ENCODE results near the gene LCE7A.

The LCE7A gene

GRCh38 chr1:152884966-152885624 lies 25.3 kb downstream of the LCE7A start:
- Histone ChIP-seq H3K4me1 (ENCODE audit: control insufficient read depth in 1 of 2, insufficient read depth in 1 of 2, low read depth in 1 of 2, low read length in 1 of 2) (no peaks in the 10 kb centered on the region), H3K27ac (no peak overlapping the region), H3K9me3 (no peaks in the 10 kb centered on the region), H3K4me3 (ENCODE audit: low read depth in 1 of 2, low read length in 1 of 2) (no peak overlapping the region), H3K27me3 (peaks cover 27% of the 10 kb centered on the region), H3K36me3 (no peaks in the 10 kb centered on the region)
- TF ChIP-seq CTCF (IDR thresholded peaks at IDR 0.05): no peak

DNA sequence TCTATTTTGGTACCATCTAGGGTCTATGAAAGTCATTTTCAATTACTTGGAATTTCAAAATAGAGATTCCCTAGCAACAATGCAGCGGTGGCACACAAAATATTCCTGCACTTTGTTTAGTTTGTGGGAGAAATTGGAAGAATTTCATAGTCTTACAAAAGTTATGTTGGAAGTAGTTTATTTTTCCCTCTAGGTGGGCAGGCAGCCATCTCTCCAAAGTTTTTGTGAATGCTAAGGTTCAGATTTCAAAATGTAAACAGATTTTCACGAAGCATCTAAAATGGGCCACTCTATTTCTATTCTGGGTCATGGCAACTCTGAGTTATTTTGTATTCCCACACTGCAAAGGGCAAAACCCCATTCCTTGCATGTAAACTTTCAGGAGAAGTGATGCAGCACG lies 26.3 kb downstream of the LCE7A start:
- peaks cover 35% of the 10 kb centered on the region for H3K27me3 ChIP-seq
- TF ChIP-seq CTCF (IDR thresholded peaks at IDR 0.05): no peak
- no peaks in the 10 kb centered on the region for H3K36me3 ChIP-seq
- H3K4me3 ChIP-seq (ENCODE audit: low read depth in 1 of 2, low read length in 1 of 2): no peak overlapping the region
- H3K27ac ChIP-seq: no peak overlapping the region
- H3K9me3 ChIP-seq: no peaks in the 10 kb centered on the region
- H3K4me1 ChIP-seq (ENCODE audit: control insufficient read depth in 1 of 2, insufficient read depth in 1 of 2, low read depth in 1 of 2, low read length in 1 of 2): no peaks in the 10 kb centered on the region

DNA sequence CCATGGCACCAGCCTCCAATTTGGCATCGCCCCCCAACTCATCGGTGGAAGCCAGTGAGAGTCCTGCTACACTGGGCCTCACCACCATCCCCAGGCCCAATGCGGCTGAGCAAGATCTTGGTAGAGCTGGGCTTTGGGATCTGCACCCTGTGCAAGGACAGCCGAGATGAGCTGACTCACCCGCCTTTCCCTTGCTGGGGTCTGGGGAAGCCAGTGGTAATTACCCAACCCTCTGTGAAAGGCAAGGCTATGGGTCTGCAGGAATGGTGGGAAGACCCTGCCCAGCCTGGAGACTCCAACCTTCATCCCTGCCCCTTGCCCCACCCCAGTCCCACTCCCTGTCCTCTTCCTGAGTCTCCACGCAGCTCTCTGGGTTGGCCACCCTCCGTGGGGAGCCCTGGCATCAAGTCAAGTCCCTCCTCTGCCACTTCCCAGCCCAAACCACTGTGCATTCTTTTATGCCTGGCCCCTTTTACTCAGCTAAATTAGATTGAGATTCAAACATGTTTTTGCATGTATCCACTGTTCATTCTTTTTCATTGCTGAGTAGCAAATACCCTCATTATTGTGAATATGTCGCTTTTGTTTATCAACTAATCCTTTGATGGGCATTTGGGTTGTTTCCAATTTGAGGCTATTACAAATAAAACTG lies 27.1 kb downstream of the LCE7A start:
- no peak for TF ChIP-seq CTCF (IDR thresholded peaks at IDR 0.05)
- no peak overlapping the region for H3K27ac ChIP-seq
- H3K27me3 ChIP-seq: peaks cover 40% of the 10 kb centered on the region
- H3K9me3 ChIP-seq: no peaks in the 10 kb centered on the region
- H3K4me1 ChIP-seq (ENCODE audit: control insufficient read depth in 1 of 2, insufficient read depth in 1 of 2, low read depth in 1 of 2, low read length in 1 of 2): no peaks in the 10 kb centered on the region
- no peak overlapping the region for H3K4me3 ChIP-seq (ENCODE audit: low read depth in 1 of 2, low read length in 1 of 2)
- no peaks in the 10 kb centered on the region for H3K36me3 ChIP-seq

DNA sequence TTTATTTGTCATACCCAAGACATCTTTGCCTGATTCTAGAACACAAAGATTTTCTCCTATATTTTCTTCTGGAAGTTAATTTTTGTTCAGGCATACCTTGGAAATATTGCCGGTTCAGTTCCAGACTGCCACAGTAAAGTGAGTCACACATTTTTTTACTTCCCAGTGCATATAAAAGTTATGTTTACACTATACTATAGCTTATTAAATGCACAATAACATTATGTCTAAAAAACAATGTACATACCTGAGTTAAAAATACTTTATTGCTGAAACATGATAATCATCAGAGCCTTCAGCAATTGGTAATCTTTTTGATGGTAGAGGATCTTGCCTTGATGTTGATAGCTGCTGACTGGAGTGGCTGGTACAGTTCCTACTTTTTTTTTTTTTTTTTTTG lies 28.3 kb downstream of the LCE7A start:
- Histone ChIP-seq H3K27me3 (peaks cover 48% of the 10 kb centered on the region), H3K27ac (no peak overlapping the region), H3K4me3 (ENCODE audit: low read depth in 1 of 2, low read length in 1 of 2) (no peak overlapping the region), H3K4me1 (ENCODE audit: control insufficient read depth in 1 of 2, insufficient read depth in 1 of 2, low read depth in 1 of 2, low read length in 1 of 2) (no peaks in the 10 kb centered on the region), H3K9me3 (no peaks in the 10 kb centered on the region), H3K36me3 (no peaks in the 10 kb centered on the region)
- no peak for TF ChIP-seq CTCF (IDR thresholded peaks at IDR 0.05)

GRCh38 chr1:152899027-152899426 lies 39.2 kb downstream of the LCE7A start:
- Histone ChIP-seq H3K9me3 (no peaks in the 10 kb centered on the region), H3K4me3 (ENCODE audit: low read depth in 1 of 2, low read length in 1 of 2) (no peak overlapping the region), H3K36me3 (no peaks in the 10 kb centered on the region), H3K27ac (no peak overlapping the region), H3K27me3 (peaks cover 30% of the 10 kb centered on the region), H3K4me1 (ENCODE audit: control insufficient read depth in 1 of 2, insufficient read depth in 1 of 2, low read depth in 1 of 2, low read length in 1 of 2) (no peaks in the 10 kb centered on the region)
- TF ChIP-seq CTCF (IDR thresholded peaks at IDR 0.05): no peak
